ENCODE data around the gene BARHL2.

The BARHL2 gene

GRCh38 chr1:90716552-90717355 lies at the start of gene BARHL2:
Gene BARHL2, minus strand, starts transcription at chr1:90717302. Its CDS starts 107 bp downstream, at chr1:90717195.
- DNase-seq: no peak

- DNase-seq: no peak
Measured at GRCh38 chr1:90763930-90764329, 46.8 kb upstream of the BARHL2 start.

GRCh38 chr1:90763506-90763905 lies 46.4 kb upstream of the BARHL2 start:
- no peak for DNase-seq

DNA sequence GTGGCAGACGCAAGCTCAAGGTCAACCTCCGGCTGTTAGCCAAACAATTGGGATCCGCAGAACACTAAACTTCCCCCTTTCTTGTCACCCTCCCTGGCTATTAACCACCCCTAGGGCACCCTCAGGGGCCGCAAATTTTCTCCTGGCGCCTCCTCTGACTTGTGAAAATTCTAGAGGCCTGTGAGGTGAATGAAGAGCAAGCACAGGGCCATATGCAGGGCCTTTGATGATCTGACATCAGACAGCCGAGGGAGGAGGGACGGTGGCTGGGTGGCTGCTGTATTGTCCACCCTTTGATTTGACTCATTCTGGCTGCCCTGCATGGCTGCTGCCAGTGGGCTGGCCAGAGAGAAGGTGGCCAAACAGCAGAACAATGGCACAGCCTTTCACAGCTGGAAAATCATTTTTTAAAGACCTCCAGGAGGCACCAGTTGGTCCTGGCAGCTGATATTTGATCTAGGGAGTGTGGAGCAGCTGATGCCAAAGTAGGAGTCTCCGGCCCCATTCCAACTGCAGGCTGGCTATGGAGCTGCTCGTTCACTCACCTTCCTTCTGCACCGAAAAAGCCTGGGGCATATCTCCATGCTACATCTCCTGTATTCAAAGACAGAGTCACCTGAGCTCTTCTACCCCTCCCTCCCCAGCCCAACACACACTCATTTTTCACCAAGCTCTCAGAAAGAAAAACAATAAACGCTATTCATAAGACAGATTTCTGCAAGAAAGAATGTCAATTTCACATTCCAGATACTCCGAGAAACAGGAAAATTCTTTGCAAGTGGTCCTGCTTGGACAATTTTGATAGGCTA lies 44.9 kb upstream of the BARHL2 start:
- DNase-seq: no peak

DNA sequence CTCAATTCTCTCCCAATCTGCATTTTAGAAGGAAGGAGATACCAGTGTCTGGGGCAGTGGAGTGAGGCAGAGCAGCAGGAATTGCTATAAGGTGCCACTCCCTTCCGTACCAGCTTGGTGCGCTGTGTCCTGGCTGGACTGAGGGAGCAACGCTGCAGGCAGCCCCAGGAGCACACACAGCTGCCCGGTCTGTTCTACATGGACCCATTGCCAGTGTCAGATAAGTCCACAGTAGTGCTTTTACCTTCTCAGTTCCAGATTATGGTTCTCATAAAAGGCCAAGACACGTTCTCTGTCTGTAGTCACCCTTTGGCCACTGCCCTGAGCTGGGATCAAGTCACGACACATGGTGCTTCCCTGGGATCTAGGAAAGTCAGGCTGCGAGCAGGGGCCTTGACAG lies 44.1 kb upstream of the BARHL2 start:
- no peak for DNase-seq

DNA sequence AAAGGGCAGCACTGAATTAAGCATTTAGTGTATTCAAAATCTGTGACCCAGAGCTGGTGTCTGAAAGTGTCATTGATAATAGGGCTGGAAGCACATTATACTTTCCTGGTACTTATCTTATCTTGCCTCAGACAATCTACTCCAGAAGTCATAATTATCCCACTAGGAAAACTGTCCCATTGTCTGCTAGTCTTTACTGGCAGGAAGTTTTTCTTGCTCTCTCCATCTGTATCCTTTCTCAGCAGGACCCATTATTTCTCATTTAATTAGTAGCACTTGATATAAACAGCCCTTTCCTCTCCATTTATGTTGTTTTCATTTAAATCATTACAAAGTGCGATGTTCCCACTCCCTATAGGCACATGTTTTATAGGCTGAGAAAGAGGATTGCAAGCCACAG lies 36.5 kb upstream of the BARHL2 start:
- DNase-seq: no peak

DNA sequence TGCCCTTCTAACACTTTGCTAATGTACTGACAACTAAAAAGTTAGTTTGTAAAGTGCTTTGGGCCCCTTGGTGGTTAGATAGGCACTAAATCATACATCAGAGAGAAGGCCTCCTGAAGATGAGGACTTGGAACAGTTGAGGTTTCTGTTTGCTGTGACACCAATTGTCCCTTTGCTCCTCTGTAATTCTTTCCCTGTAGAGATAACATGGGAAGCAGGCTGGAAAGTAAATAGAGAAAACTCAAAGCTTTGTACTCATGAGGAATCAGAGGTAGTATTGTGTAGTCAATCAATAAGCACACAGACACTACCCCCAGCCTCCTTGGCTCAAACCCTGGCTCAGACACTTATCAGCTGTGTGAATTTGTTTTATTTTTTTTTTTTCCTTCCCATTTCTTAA lies 31.6 kb upstream of the BARHL2 start:
- DNase-seq: no peak

DNA sequence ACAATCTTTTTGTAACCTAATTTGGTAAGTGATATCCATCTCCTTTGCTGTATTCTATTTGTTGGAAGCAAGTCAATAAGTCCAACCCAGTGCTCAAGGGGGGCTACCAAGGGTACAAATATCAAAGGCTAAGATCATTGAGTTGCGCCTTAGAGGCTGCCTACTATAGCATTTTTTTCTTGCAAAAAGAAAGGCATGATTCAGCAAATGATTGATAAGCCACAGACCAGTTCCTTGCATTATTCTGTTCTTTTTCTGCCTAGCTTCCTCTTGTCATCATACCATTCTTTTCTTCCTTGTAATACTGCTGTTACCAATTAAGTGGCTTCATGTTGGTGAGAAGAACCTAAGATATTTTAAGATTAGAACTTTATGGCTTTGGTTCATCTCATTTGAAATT lies 29.8 kb upstream of the BARHL2 start:
- no peak for DNase-seq

DNA sequence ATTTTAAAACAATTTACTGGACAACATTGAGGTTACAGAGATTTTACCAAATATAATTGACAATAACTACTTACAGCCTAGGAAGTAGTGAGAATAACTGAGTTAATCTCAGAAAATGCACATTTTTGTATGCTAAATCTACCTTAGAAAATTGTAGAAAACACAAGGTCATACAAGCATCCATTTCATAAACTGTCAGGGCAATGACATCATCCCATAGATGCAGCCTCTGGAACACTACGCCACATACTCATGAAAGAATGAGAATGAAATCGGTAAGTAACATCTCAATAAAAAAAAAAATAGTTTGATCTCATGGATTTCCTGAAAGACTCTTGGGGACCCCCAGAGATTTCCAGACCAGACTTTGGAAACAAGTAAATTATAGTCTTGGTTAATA lies 28.9 kb upstream of the BARHL2 start:
- no peak for DNase-seq

DNA sequence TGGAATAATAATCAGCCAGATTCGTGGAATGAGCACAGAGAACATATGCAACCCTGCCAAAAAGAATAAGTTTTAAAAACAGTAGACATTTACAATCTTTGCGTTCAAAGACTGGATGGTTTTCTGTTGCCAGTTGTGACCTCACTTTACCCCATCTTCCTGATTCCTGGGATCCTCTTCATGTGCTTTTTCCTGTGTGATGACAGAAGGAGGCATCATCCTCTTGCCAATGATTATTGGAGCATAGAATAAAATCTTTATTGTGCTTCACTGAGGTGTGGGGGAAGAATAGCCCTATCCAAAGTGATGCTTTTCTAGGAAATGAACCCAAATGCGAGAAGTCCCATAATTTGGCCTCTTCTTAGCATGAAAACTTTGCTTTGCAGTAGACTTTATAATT lies 15.0 kb upstream of the BARHL2 start:
- DNase-seq: no peak

GRCh38 chr1:90731382-90732050 lies 14.4 kb upstream of the BARHL2 start:
- no peak for DNase-seq

DNA sequence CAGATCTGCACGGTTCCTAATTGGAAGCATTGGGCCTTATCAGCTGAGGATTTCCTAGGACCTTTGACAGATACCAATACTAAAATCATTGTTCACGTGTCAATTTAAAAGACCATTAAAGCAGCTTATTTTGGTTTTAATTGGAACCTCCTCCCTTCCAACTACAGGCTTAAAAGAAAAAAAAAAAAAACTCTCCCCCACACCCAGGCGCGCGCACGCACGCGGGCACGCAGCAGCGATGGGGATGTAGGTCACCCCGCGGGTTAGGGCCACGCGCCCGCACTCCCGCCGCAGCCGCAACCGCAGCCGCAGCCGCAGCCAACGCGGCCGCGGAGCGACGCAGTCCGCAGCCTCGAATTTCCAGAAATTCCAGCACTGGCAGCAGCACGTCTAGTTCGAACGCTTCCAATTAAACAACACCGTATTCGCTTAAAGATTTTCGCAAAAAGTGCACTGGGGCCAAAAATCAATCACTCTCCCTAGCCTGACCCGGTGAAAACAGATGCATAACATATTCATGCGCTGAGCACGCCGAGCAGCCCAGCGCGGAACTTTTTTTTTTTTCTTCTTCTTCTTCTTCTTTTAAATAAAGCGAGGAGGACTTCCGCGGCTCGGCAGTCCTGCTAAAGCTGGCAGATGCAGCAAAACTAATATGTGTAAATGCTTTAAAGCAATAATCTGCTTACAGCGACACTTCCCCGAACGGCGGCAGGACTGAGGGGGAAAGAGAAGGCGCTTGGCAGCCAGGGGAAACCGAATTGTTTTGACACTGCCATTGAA lies 13.3 kb upstream of the BARHL2 start:
- no peak for DNase-seq

GRCh38 chr1:90729504-90730242 lies 12.6 kb upstream of the BARHL2 start:
- DNase-seq: no peak

DNA sequence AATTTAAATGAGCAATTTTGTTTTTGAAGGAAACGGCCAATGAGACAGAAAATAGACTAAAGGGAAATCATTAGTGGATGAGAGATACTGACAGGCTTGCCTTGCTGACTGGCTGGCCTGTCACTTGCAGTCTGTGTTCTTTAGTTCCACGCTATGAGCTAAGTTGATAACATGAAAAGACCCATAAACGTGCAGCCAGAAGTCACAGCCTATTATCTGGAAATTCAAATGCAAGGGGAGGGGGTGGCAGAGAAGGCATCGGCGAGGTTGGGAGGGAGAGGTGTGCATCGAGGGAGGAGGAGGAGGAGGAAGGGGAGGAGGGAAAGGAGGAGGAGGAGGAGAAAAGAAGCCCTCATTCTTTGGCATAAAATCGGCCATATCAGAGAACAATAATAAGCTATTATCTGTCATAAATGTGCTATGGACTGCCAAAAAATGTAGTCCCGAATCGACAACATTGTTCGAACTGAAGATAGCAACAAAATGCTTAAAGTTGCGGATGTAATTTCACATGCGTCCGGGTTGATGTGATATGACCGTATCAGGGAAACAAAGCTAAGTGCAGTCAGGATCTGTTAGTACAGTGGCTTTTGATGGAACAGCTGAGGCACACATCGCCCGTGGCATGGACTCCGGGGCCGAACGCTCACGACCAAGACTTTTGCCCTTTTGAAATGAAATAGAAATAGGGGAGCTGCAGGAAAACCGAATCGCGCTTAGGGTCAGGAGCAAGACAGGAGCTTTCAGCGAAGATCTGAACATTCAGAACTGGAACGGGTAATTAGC lies 11.6 kb upstream of the BARHL2 start:
- no peak for DNase-seq

DNA sequence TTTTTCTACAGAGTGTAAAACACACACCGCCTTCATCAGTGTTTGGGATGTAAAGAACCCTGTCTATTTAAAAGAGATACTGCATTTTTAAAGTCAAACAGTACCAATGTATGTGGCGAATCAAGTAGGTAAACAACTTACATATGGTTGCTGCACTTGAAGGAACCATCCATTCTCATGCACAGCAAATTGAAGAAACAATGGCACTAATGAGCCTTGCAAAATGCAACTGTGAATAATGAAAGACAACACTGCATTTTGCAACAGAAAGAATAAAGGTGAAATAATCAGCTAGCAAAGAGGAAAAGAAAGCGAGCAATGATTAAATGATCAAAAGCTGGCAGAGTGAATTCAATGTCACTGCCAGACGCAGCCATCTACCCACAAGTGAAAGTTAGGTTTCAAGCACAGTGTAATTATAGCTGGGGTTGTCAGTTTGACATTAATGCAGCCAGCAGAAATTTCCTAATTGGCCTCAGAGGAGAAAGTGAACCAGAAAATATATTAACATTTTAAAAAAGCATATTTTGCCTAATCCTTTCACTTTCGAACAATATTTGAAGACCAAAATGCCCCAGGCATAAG lies 10.9 kb upstream of the BARHL2 start:
- no peak for DNase-seq

GRCh38 chr1:90726986-90727480 lies 9.9 kb upstream of the BARHL2 start:
- DNase-seq: no peak

GRCh38 chr1:90726425-90726985 lies 9.4 kb upstream of the BARHL2 start:
- DNase-seq: no peak

DNA sequence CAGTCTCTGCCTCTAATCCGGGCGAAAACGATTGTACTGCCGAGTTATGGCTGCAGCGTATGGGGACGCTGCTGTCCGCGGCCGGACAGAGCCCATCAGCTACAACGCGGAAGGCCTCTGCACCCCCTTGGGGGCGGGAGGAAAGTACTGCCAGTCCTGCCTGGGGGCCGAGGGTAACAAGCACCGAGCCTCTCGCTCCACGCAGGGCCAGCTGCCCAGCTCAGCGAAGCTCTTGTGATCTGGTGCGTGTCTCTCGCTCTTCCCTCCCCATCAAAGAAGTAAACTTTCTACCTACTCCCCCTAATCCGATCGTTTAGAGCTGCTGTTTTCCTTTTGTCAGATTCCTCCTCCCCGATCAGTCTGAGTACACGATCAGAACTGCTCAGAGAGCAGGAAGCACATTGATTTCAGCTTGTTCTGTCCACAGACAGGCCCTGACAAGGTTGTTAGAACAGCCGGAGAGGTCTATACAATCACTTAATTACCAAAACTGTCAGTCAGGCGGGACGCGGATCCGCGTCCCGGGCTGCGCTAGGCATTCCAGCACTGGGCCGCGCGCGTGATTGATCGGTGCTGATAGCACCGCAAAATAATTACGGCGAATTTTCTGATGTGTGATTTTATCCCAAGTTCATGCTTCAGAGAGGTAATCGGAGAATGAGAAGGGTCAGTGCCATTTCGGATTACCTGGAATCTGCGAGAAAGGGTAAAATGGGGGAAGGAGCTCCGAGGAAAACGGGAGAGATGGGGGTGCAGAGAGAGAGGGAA lies 8.7 kb upstream of the BARHL2 start:
- DNase-seq: no peak

DNA sequence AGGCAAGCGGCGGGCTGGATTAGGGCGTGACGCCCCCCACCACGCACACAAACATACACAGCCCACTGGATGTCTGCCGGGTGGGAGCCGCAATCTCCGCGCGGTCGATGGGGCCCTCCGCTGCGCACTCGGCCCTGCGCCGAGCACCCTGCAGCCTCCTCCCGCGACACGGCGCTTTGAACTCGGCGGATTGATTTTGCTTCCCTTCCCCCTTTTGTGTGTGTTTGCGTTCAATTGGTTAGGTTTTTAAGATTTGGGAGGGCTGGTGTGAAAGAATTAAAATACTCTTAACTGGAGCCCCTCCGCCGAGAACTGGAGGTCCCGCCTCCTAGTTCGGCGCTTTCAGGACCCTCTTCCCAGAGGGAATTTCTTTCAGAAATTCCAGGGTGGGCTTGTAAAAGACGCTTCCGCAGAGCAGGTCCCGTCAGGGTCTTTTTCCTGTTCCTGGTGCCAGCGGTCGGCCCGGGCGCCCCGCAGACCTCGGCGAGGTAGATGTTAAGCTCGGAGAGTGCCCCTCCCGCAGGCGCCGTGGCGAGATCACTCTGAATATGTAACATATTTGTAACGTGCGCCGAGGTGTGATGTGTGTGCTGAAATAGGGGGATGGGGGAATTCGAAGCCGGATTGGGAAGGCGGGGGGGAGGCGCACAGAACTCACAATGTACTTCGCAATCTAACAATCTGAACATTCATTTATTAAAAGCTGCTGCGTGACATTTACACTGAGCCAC lies 8.0 kb upstream of the BARHL2 start:
- no peak for DNase-seq
